Measurements from ENCODE around the gene SEPTIN2. TPM values are rescaled to one million over a fixed set of nuclear protein-coding genes. Genes with fewer than 3 reads are reported as not detected.
A peak's percentile ranks its signal among the peaks of the same experiment; 100 is the strongest.

The SEPTIN2 gene
- total RNA-seq, 2 experiments from 2014 or later, result 198 to 275 TPM

DNA sequence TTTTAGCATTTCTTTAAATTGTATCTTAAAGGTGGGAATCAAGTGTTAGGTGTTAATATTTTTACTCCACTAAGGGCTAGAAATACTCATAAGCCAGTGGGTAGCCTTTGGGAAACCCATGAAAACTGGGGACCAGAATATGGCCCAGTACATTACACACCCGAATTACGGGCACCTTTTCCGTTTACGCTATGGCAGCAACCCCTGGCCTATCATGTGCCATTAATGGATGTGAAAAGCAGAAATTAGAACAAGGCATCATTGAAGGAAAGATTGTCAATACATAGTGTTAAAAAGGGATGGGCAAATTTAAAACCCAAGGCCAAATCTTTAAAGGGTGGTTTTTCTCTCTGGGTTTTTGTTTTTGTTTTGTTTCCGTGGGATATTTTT is 41.1 kb downstream of the SEPTIN2 start:
- Histone ChIP-seq H3K9me3 (ENCODE audit: low read length) (no peaks in the 10 kb centered on the region), H3K4me3 (ENCODE audit: low read depth, low read length, poor library complexity, severe bottlenecking) (peak overlapping the region; percentile 98), H2AFZ (ENCODE audit: low read length) (no peak overlapping the region; the same call in 1 of the 2 replicates), H4K20me1 (ENCODE audit: insufficient read depth, low read length) (peaks cover 12% of the 10 kb centered on the region; the same call in 1 of the 2 replicates), H3K9me2 (ENCODE audit: insufficient read depth, low read length) (no peaks in the 10 kb centered on the region), H3K27ac (ENCODE audit: low read depth, low read length, poor library complexity, severe bottlenecking) (peak overlapping the region; percentile 30), H3K4me1 (ENCODE audit: insufficient read depth, low read length, poor library complexity, severe bottlenecking) (peaks cover 33% of the 10 kb centered on the region), H3K79me2 (ENCODE audit: insufficient read depth, low read depth, low read length) (peaks cover 35% of the 10 kb centered on the region; the same call in 1 of the 2 replicates), H3K36me3 (ENCODE audit: insufficient read depth, low read length) (peaks cover 33% of the 10 kb centered on the region), H3K4me2 (ENCODE audit: low read length) (peak overlapping the region; percentile 96)
- ChIA-PET CTCF (ENCODE audit: unreplicated experiment) (no interaction called here), POLR2A (no interaction called here)
- intact Hi-C loops (cut with micrococcal nuclease; ENCODE audit: unreplicated experiment), result loop anchor here (1.0 to 10.0 kb wide), 6 partner anchors 36 to 524 kb away; partner anchors contain the start of genes ATG4B, DTYMK, HDLBP and SEPTIN2
- peak; percentile 45 for DNase-seq (ENCODE audit: low spot score)
- no TSS peak for BruUV-seq (replicated peaks)
- no peak for TF ChIP-seq EZH2phosphoT487 (IDR thresholded peaks at IDR 0.05; ENCODE audit: borderline replicate concordance, low read depth, low read length)
- TF ChIP-seq CTCF (conservative IDR thresholded peaks at IDR 0.05; ENCODE audit: low read length), result no peak

DNA sequence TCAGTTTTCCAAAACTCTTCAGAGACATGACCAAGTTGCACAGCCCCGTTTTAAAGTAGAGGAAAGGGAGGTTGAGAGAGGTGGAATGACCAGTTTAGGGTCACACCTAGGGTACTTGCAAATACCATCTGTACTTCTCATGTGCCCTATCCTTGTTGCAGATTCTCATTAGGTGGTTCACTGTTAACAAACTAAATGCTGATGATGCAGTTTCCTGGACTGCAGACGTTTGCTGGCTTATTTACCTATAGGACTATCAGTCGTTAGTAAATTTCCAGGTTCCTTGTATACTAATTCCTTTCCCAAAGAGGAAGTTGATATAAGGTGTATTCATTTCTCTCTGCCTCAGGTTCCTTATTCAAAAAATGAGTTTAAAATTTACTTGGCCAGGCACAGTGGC is 41.8 kb downstream of the SEPTIN2 start:
- Histone ChIP-seq H3K9me3 (ENCODE audit: low read length) (no peaks in the 10 kb centered on the region), H3K27ac (ENCODE audit: low read depth, low read length, poor library complexity, severe bottlenecking) (no peak overlapping the region), H3K79me2 (ENCODE audit: insufficient read depth, low read depth, low read length) (peaks cover 35% of the 10 kb centered on the region; the same call in 1 of the 2 replicates), H3K4me1 (ENCODE audit: insufficient read depth, low read length, poor library complexity, severe bottlenecking) (peaks cover 33% of the 10 kb centered on the region), H2AFZ (ENCODE audit: low read length) (no peak overlapping the region; the same call in 1 of the 2 replicates), H3K36me3 (ENCODE audit: insufficient read depth, low read length) (peaks cover 26% of the 10 kb centered on the region), H3K9me2 (ENCODE audit: insufficient read depth, low read length) (no peaks in the 10 kb centered on the region), H4K20me1 (ENCODE audit: insufficient read depth, low read length) (peaks cover 9% of the 10 kb centered on the region; the same call in 1 of the 2 replicates), H3K4me2 (ENCODE audit: low read length) (peak overlapping the region; percentile 96), H3K4me3 (ENCODE audit: low read depth, low read length, poor library complexity, severe bottlenecking) (peak overlapping the region; percentile 98)
- TF ChIP-seq EZH2phosphoT487 (IDR thresholded peaks at IDR 0.05; ENCODE audit: borderline replicate concordance, low read depth, low read length) (no peak), CTCF (conservative IDR thresholded peaks at IDR 0.05; ENCODE audit: low read length) (no peak)
- CTCF ChIA-PET (ENCODE audit: unreplicated experiment), result no interaction called here
- intact Hi-C loops (cut with micrococcal nuclease; ENCODE audit: unreplicated experiment), result loop anchor here (2.0 to 10.0 kb wide), 5 partner anchors 35 to 327 kb away; partner anchors contain the start of genes ATG4B, DTYMK, HDLBP and SEPTIN2
- POLR2A ChIA-PET, result interaction anchor here (1.6 to 2.0 kb wide), 3 partner anchors 18 to 40 kb away, joined by 4 to 11 read pairs (median 5); no protein-coding TSS in a partner anchor
- peak; percentile 18 for DNase-seq (ENCODE audit: low spot score)
- BruUV-seq (replicated peaks), result no TSS peak

DNA sequence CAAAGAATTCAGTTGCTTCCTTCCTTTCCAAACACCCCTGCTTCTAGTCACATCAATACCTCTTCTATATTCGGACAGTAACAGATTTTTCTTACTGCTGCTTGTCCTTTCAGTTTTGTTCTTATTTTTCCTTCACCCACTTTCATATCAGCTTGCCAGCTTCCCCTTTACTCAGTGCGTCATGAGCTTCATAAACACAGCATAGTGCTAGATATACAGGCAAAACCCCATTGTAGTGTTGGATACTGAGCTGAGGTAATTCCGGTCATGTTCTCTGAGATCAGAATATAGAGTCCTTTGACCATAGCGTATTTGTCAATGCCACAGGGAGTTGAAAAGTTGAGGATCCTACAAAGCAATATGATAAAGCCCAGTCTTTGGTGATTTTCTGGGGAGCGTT is 42.7 kb downstream of the SEPTIN2 start:
- peak overlapping the region; percentile 96 for H3K4me2 ChIP-seq (ENCODE audit: low read length)
- H3K36me3 ChIP-seq (ENCODE audit: insufficient read depth, low read length), result peaks cover 17% of the 10 kb centered on the region
- H3K4me1 ChIP-seq (ENCODE audit: insufficient read depth, low read length, poor library complexity, severe bottlenecking), result peaks cover 33% of the 10 kb centered on the region
- peak; percentile 68 for DNase-seq (ENCODE audit: low spot score)
- intact Hi-C loops (cut with micrococcal nuclease; ENCODE audit: unreplicated experiment), result loop anchor here (10.0 kb wide), 2 partner anchors 276 to 326 kb away; partner anchors contain the start of genes ATG4B, DTYMK and THAP4
- BruUV-seq (replicated peaks), result TSS peak; percentile 23
- no peaks in the 10 kb centered on the region for H3K9me2 ChIP-seq (ENCODE audit: insufficient read depth, low read length)
- peak overlapping the region; percentile 33 for H3K27ac ChIP-seq (ENCODE audit: low read depth, low read length, poor library complexity, severe bottlenecking)
- ChIA-PET CTCF (ENCODE audit: unreplicated experiment) (interaction anchor here (1.1 kb wide), 1 partner anchor 10 kb away, joined by 4 read pairs; no protein-coding TSS in a partner anchor), POLR2A (interaction anchor here (0.6 to 2.5 kb wide), 14 partner anchors 8 to 548 kb away, joined by 3 to 15 read pairs (median 4); no protein-coding TSS in a partner anchor)
- peaks cover 9% of the 10 kb centered on the region; the same call in 1 of the 2 replicates for H4K20me1 ChIP-seq (ENCODE audit: insufficient read depth, low read length)
- no peak overlapping the region for H2AFZ ChIP-seq (ENCODE audit: low read length)
- TF ChIP-seq CTCF (conservative IDR thresholded peaks at IDR 0.05; ENCODE audit: low read length) (no peak), EZH2phosphoT487 (IDR thresholded peaks at IDR 0.05; ENCODE audit: borderline replicate concordance, low read depth, low read length) (no peak)
- no peaks in the 10 kb centered on the region for H3K9me3 ChIP-seq (ENCODE audit: low read length)
- peak overlapping the region; percentile 98 for H3K4me3 ChIP-seq (ENCODE audit: low read depth, low read length, poor library complexity, severe bottlenecking)
- H3K79me2 ChIP-seq (ENCODE audit: insufficient read depth, low read depth, low read length), result peaks cover 35% of the 10 kb centered on the region; the same call in 1 of the 2 replicates

All from OCI-LY7 (cell line).